HL-60 (cell line): ENCODE results near the gene MYBPC1.

Experiments
- CTCF ChIP-seq: IDR thresholded peaks from one replicate; pipeline ENCODE4 v1.5.1; 2011; ENCODE audit warnings: low read length, control low read depth, inconsistent platforms; ENCODE audit not compliant: insufficient read depth
- POLR2AphosphoS5 ChIP-seq: IDR thresholded peaks from 2 replicates; pipeline ENCODE4 v1.6.1; 2012; ENCODE audit warnings: low read depth

GRCh38 chr12:101612160-101612916 is 17.6 kb downstream of the MYBPC1 start:
- TF ChIP-seq POLR2AphosphoS5, result no peak
- TF ChIP-seq CTCF, result no peak
